MM.1S (cell line): ENCODE results near the gene SCN2A.
A peak's percentile ranks its signal among the peaks of the same experiment; 100 is the strongest.
"Not testable (repeated sequence)": the region's sequence is repeated elsewhere in the genome, so short reads cannot be mapped to it uniquely, and the experiment has no call there.

Experiments used
- DNase-seq: peaks from one replicate; pipeline ENCODE4 v3.0.0-alpha.2; 2015
- H2AFZ ChIP-seq: fragments of 300-600 bp; sonication (generic); 2 replicates; pipeline ENCODE4 v1.6.0; 2016; ENCODE audit warnings: antibody characterized with exemption, low read length
- H3F3A ChIP-seq: fragments of 300-600 bp; sonication (generic); 2 replicates; pipeline ENCODE4 v1.6.1; 2016; ENCODE audit warnings: mild to moderate bottlenecking, antibody characterized with exemption, low read length, moderate library complexity, mixed read lengths; ENCODE audit not compliant: insufficient read depth
- H3K27ac ChIP-seq: fragments of 300-600 bp; sonication (generic); 2 replicates; pipeline ENCODE4 v1.5.1; 2016; ENCODE audit warnings: mild to moderate bottlenecking, low read length
- H3K27me3 ChIP-seq: fragments of 300-600 bp; sonication (generic); replicated peaks from 2 replicates; pipeline ENCODE4 v1.6.0; 2016; ENCODE audit warnings: low read length; ENCODE audit not compliant: insufficient read depth
- H3K36me3 ChIP-seq: fragments of 300-600 bp; sonication (generic); replicated peaks from 2 replicates; pipeline ENCODE4 v1.6.1; 2016; ENCODE audit warnings: mild to moderate bottlenecking, low read length, mixed read lengths; ENCODE audit not compliant: insufficient read depth
- H3K4me1 ChIP-seq: fragments of 300-600 bp; sonication (generic); 2 replicates; pipeline ENCODE4 v1.6.1; 2016; ENCODE audit warnings: low read length, mixed read lengths
- H3K4me2 ChIP-seq: fragments of 300-600 bp; sonication (generic); 2 replicates; pipeline ENCODE4 v1.6.0; 2016; ENCODE audit warnings: low read depth, low read length
- H3K4me3 ChIP-seq: fragments of 300-600 bp; sonication (generic); 2 replicates; pipeline ENCODE4 v1.5.1; 2016; ENCODE audit warnings: low read length, mixed read lengths
- H3K79me2 ChIP-seq: fragments of 300-600 bp; sonication (generic); 2 replicates; pipeline ENCODE4 v1.6.1; 2016; ENCODE audit warnings: mixed run types, low read length, mixed read lengths
- H3K9ac ChIP-seq: fragments of 300-600 bp; sonication (generic); 2 replicates; pipeline ENCODE4 v1.6.1; 2016; ENCODE audit warnings: low read length, mixed read lengths
- H3K9me2 ChIP-seq: fragments of 300-600 bp; sonication (generic); replicated peaks from 2 replicates; pipeline ENCODE4 v1.6.1; 2016; ENCODE audit warnings: mild to moderate bottlenecking, low read length, mixed read lengths; ENCODE audit not compliant: insufficient read depth
- H3K9me3 ChIP-seq: fragments of 300-600 bp; sonication (generic); replicated peaks from 2 replicates; pipeline ENCODE4 v1.6.1; 2016; ENCODE audit warnings: mild to moderate bottlenecking, low read length, mixed read lengths; ENCODE audit not compliant: insufficient read depth
- H4K20me1 ChIP-seq: fragments of 300-600 bp; sonication (generic); 2 replicates; pipeline ENCODE4 v1.6.1; 2016; ENCODE audit warnings: mild to moderate bottlenecking, low read length, moderate library complexity, mixed read lengths; ENCODE audit not compliant: insufficient read depth
- EZH2 ChIP-seq: fragments of 300-600 bp; sonication (generic); optimal IDR thresholded peaks from 2 replicates; pipeline ENCODE3; 2017; ENCODE audit warnings: low read depth, mild to moderate bottlenecking, antibody characterized with exemption, low read length, mixed read lengths
- EZH2phosphoT487 ChIP-seq: fragments of 300-600 bp; sonication (generic); IDR thresholded peaks from 2 replicates; pipeline ENCODE4 v1.6.1; 2018; ENCODE audit warnings: antibody characterized with exemption, low read length
- TF ChIP-seq, protein P1 (sequence below): fragments of 300-600 bp; sonication (generic); IDR thresholded peaks from 2 replicates; pipeline ENCODE4 v1.5.1; 2016; ENCODE audit warnings: antibody characterized with exemption, low read length, mixed read lengths

The SCN2A gene

DNA sequence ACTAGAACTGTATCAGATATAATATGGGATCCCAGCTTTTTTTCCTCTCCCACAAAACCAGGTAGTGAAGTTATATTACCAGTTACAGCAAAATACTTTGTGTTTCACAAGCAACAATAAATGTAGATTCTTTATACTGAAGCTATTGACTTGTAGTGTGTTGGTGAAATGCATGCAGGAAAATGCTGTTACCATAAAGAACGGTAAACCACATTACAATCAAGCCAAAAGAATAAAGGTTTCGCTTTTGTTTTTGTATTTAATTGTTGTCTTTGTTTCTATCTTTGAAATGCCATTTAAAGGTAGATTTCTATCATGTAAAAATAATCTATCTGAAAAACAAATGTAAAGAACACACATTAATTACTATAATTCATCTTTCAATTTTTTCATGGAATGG lies 152.6 kb downstream of the SCN2A start:
- Histone ChIP-seq H3K4me3 (peak overlapping the region; percentile 33; the same call in 1 of the 2 replicates), H3K27ac (no peak overlapping the region), H3K79me2 (no peaks in the 10 kb centered on the region), H3K27me3 (no peaks in the 10 kb centered on the region), H3F3A (no peaks in the 10 kb centered on the region), H2AFZ (peak overlapping the region; percentile 21; the same call in 1 of the 2 replicates), H3K36me3 (no peaks in the 10 kb centered on the region), H3K4me1 (no peaks in the 10 kb centered on the region), H3K4me2 (peak overlapping the region; percentile 51; the same call in 1 of the 2 replicates), H3K9me2 (no peaks in the 10 kb centered on the region), H4K20me1 (no peaks in the 10 kb centered on the region), H3K9ac (no peak overlapping the region; the same call in 1 of the 2 replicates), H3K9me3 (no peaks in the 10 kb centered on the region)
- TF ChIP-seq EZH2, result no peak
- TF ChIP-seq EZH2phosphoT487, result no peak
- TF ChIP-seq, protein P1, sequence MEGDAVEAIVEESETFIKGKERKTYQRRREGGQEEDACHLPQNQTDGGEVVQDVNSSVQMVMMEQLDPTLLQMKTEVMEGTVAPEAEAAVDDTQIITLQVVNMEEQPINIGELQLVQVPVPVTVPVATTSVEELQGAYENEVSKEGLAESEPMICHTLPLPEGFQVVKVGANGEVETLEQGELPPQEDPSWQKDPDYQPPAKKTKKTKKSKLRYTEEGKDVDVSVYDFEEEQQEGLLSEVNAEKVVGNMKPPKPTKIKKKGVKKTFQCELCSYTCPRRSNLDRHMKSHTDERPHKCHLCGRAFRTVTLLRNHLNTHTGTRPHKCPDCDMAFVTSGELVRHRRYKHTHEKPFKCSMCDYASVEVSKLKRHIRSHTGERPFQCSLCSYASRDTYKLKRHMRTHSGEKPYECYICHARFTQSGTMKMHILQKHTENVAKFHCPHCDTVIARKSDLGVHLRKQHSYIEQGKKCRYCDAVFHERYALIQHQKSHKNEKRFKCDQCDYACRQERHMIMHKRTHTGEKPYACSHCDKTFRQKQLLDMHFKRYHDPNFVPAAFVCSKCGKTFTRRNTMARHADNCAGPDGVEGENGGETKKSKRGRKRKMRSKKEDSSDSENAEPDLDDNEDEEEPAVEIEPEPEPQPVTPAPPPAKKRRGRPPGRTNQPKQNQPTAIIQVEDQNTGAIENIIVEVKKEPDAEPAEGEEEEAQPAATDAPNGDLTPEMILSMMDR, result no peak
- peak; percentile 52 for DNase-seq

DNA sequence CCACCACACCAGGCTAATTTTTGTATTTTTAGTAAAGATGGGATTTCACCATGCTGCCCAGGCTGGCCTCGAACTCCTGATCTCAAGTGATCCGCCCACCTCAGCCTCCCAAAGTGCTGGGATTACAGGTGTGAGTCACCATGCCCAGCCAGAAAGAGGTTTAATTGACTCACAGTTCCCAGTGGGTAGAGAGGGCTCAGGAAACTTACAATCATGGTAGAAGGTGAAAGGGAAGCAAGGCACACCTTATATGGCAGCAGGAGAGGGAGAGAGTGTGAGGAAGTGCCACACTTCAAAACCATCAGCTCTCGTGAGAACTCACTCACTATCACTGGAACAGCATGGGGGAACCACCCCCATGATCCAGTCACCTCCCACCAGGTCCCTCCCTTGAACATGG lies 159.4 kb downstream of the SCN2A start:
- H3K9ac ChIP-seq, H3K4me2 ChIP-seq, H3K9me3 ChIP-seq, H3K9me2 ChIP-seq, H3K4me3 ChIP-seq, H4K20me1 ChIP-seq, H3K79me2 ChIP-seq, H3K36me3 ChIP-seq, H2AFZ ChIP-seq, H3F3A ChIP-seq, H3K27ac ChIP-seq, H3K4me1 ChIP-seq, H3K27me3 ChIP-seq, DNase-seq: not testable (repeated sequence)

DNA sequence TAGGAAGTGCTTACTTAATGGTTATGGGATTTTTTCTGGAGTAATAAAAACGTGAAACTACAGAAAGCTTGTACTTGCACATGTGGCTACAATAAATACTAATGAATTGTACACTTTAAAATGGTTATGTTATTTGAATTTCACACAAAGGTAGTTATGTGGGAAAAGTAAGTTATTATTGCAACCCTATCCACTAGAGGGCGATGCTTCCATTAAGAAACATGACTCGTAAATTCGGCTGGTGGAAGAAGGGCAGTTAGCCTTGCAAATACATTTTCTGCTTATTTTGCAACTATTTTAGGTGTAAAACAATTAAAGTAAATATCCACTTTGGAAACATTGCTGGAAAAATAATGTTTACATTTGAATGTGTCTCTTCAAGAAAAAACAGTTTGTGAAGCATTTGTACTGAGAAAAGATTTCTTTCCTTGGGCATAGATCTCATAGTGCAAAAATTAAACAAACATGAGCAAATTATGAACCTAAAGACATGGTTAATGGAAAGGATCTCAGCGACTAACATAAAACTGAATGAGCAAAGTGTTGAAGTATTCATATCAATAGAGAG lies 162.2 kb downstream of the SCN2A start:
- no peak overlapping the region for H3K27ac ChIP-seq
- DNase-seq, result peak; percentile 60
- H3K4me2 ChIP-seq, result no peak overlapping the region
- no peaks in the 10 kb centered on the region for H3F3A ChIP-seq
- H3K79me2 ChIP-seq, result no peaks in the 10 kb centered on the region
- H3K27me3 ChIP-seq, result no peaks in the 10 kb centered on the region
- H3K4me1 ChIP-seq, result no peaks in the 10 kb centered on the region
- no peak overlapping the region for H2AFZ ChIP-seq
- H3K4me3 ChIP-seq, result no peak overlapping the region
- H3K9me2 ChIP-seq, result no peaks in the 10 kb centered on the region
- TF ChIP-seq, protein P1, result peak; percentile 67
- no peak for TF ChIP-seq EZH2phosphoT487
- H3K36me3 ChIP-seq, result no peaks in the 10 kb centered on the region
- H3K9me3 ChIP-seq, result no peaks in the 10 kb centered on the region
- H3K9ac ChIP-seq, result no peak overlapping the region
- no peaks in the 10 kb centered on the region for H4K20me1 ChIP-seq

DNA sequence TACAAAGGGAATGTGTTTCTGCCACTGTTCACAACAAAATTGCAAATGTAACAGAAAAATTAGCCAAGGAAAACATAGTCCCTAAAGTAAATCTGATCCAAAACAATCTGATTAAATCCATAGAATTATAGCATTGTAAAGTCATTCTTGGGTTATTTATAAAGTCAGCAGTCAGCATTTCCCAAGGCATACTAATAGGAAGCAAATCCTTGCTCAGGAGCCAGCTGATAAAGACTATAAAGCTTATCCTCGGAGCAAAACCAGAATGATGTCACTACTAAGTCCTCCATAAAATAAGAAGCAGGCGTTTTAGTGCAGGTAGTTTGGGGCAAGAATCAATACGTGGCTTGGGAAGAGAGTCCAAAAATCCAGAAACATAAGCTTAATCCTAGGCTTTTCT lies 162.9 kb downstream of the SCN2A start:
- TF ChIP-seq EZH2, result no peak
- TF ChIP-seq, protein P1, result no peak
- no peak overlapping the region for H3K4me3 ChIP-seq
- no peaks in the 10 kb centered on the region for H3K27me3 ChIP-seq
- H2AFZ ChIP-seq, result no peak overlapping the region
- H3K36me3 ChIP-seq, result no peaks in the 10 kb centered on the region
- H3F3A ChIP-seq, result no peaks in the 10 kb centered on the region
- no peaks in the 10 kb centered on the region for H3K79me2 ChIP-seq
- H3K9me2 ChIP-seq, result no peaks in the 10 kb centered on the region
- H3K9ac ChIP-seq, result no peak overlapping the region
- DNase-seq, result no peak
- H4K20me1 ChIP-seq, result no peaks in the 10 kb centered on the region
- no peak overlapping the region for H3K4me2 ChIP-seq
- no peaks in the 10 kb centered on the region for H3K4me1 ChIP-seq
- no peaks in the 10 kb centered on the region for H3K9me3 ChIP-seq
- no peak overlapping the region for H3K27ac ChIP-seq
